ENCODE results near the gene SRPK2. TPM values are rescaled to one million over a fixed set of nuclear protein-coding genes. Genes with fewer than 3 reads are reported as not detected.

SRPK2 gene
- total and polyA plus RNA-seq, 7 donors, result 12.0 to 57.6 (median 42.9) TPM

DNA sequence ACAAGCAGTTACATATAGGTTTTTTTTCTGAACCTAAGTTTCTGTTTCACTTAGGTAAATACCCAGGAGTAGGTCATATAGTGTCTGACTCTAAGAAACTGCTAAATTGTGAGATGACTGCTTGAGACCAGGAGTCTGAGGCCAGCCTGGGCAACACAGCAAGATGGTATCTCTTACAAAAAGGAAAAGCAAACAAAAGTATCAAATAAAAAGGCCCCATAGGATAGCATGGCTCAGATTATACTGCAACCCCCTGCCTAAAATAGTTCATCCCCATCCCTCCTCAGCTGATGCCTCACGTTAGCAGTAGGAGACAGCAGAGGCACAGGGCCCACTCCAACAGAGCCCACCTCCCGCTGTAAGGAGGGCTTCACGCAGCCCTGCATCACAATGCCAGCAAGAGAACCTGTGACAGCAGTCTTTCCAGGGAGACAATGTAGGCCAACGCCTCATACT is 90.3 kb downstream of the SRPK2 start:
- WGBS, 2 donors, result 90 to 93% methylated on average over 4 of the region's 4 CpGs
- no peaks in the 10 kb centered on the region for H3K9me3 ChIP-seq
- intact Hi-C loops (cut with DNase I), result no loop called here
- no peak overlapping the region for H3K27ac ChIP-seq
- no peaks in the 10 kb centered on the region for H3K36me3 ChIP-seq
- no peak overlapping the region for H3K4me3 ChIP-seq
- TF ChIP-seq POLR2AphosphoS5 (IDR thresholded peaks at IDR 0.05), result no peak
- TF ChIP-seq, protein P1, sequence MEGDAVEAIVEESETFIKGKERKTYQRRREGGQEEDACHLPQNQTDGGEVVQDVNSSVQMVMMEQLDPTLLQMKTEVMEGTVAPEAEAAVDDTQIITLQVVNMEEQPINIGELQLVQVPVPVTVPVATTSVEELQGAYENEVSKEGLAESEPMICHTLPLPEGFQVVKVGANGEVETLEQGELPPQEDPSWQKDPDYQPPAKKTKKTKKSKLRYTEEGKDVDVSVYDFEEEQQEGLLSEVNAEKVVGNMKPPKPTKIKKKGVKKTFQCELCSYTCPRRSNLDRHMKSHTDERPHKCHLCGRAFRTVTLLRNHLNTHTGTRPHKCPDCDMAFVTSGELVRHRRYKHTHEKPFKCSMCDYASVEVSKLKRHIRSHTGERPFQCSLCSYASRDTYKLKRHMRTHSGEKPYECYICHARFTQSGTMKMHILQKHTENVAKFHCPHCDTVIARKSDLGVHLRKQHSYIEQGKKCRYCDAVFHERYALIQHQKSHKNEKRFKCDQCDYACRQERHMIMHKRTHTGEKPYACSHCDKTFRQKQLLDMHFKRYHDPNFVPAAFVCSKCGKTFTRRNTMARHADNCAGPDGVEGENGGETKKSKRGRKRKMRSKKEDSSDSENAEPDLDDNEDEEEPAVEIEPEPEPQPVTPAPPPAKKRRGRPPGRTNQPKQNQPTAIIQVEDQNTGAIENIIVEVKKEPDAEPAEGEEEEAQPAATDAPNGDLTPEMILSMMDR (IDR thresholded peaks at IDR 0.05), result no peak
- TF ChIP-seq POLR2A (IDR thresholded peaks at IDR 0.05), result no peak
- TF ChIP-seq EP300 (IDR thresholded peaks at IDR 0.05), result no peak
- no peaks in the 10 kb centered on the region for H3K27me3 ChIP-seq
- no peak for DNase-seq
- peaks cover 0 to 20% (median 7%) of the 10 kb centered on the region in 4 donors for H3K4me1 ChIP-seq

GRCh38 chr7:105297985-105298384 is 90.7 kb downstream of the SRPK2 start:
- DNase-seq, result no peak
- Histone ChIP-seq H3K27me3 (no peaks in the 10 kb centered on the region), H3K36me3 (no peaks in the 10 kb centered on the region), H3K9me3 (no peaks in the 10 kb centered on the region), H3K4me3 (no peak overlapping the region), H3K27ac (no peak overlapping the region), H3K4me1 (peaks cover 0 to 21% (median 7%) of the 10 kb centered on the region in 4 donors)
- TF ChIP-seq POLR2A (IDR thresholded peaks at IDR 0.05), result no peak
- no peak for TF ChIP-seq POLR2AphosphoS5 (IDR thresholded peaks at IDR 0.05)
- no peak for TF ChIP-seq EP300 (IDR thresholded peaks at IDR 0.05)
- TF ChIP-seq, protein P1 (IDR thresholded peaks at IDR 0.05), result no peak
- 93 to 96% methylated on average over 2 of the region's 2 CpGs for WGBS, 2 donors
- intact Hi-C loops (cut with DNase I), result no loop called here

GRCh38 chr7:105297309-105297708 is 91.4 kb downstream of the SRPK2 start:
- H3K27me3 ChIP-seq, result no peaks in the 10 kb centered on the region
- TF ChIP-seq, protein P1 (IDR thresholded peaks at IDR 0.05), result no peak
- TF ChIP-seq POLR2A (IDR thresholded peaks at IDR 0.05) (no peak), POLR2AphosphoS5 (IDR thresholded peaks at IDR 0.05) (no peak), EP300 (IDR thresholded peaks at IDR 0.05) (no peak)
- peaks cover 0 to 27% (median 7%) of the 10 kb centered on the region in 4 donors for H3K4me1 ChIP-seq
- H3K27ac ChIP-seq, result no peak overlapping the region
- no peak for DNase-seq
- no peak overlapping the region for H3K4me3 ChIP-seq
- no peaks in the 10 kb centered on the region for H3K9me3 ChIP-seq
- 93 to 95% methylated on average over 5 of the region's 5 CpGs for WGBS, 2 donors
- H3K36me3 ChIP-seq, result no peaks in the 10 kb centered on the region
- intact Hi-C loops (cut with DNase I), result no loop called here

DNA sequence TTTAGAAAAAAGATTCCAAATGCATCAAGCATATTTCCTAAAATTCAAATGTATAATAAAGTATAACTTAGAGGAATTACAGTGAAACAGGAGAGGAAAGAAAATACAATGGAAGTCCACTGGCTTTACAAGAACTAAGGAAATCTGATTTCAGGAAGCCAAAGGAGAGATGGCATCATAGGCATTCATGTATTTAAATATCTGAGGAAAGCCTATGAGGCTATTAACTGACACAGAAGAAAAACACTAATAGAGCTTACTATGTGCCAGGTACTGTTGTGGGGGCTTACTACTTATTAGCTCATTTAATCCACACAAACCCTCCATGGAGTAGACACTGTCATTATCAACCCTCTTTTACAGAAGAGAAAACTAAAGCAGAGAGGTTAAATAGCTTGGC is 92.2 kb downstream of the SRPK2 start:
- H3K9me3 ChIP-seq, result no peaks in the 10 kb centered on the region
- H3K36me3 ChIP-seq, result no peaks in the 10 kb centered on the region
- TF ChIP-seq EP300 (IDR thresholded peaks at IDR 0.05), result no peak
- no peak for TF ChIP-seq POLR2A (IDR thresholded peaks at IDR 0.05)
- TF ChIP-seq POLR2AphosphoS5 (IDR thresholded peaks at IDR 0.05), result no peak
- TF ChIP-seq, protein P1 (IDR thresholded peaks at IDR 0.05), result no peak
- no peaks in the 10 kb centered on the region for H3K27me3 ChIP-seq
- H3K4me1 ChIP-seq, result peaks cover 0 to 27% (median 7%) of the 10 kb centered on the region in 4 donors
- intact Hi-C loops (cut with DNase I), result no loop called here
- H3K27ac ChIP-seq, result no peak overlapping the region
- no peak overlapping the region for H3K4me3 ChIP-seq
- no peak for DNase-seq

All from sigmoid colon (tissue), 7 donors.